Nephron progenitor cell (in vitro differentiated cells): ENCODE measurements around the gene STARD10.

Experiments
- DNase-seq: peaks from one replicate; pipeline ENCODE4 v3.0.0; 2021
- H3K27ac Mint-ChIP-seq: 2 replicates; pipeline ENCODE4 v1.8.0; 2021; ENCODE audit warnings: mild to moderate bottlenecking, moderate library complexity, mixed read lengths
- H3K27me3 Mint-ChIP-seq: 2 replicates; pipeline ENCODE4 v1.8.0; 2021; ENCODE audit warnings: mild to moderate bottlenecking, low read depth, mixed read lengths; ENCODE audit not compliant: poor library complexity
- H3K36me3 Mint-ChIP-seq: 2 replicates; pipeline ENCODE4 v1.8.0; 2021; ENCODE audit warnings: low read depth, mixed read lengths
- H3K4me1 Mint-ChIP-seq: 2 replicates; pipeline ENCODE4 v1.8.0; 2021; ENCODE audit warnings: mixed read lengths
- H3K4me3 Mint-ChIP-seq: 2 replicates; pipeline ENCODE4 v1.8.0; 2021; ENCODE audit warnings: mild to moderate bottlenecking, moderate library complexity, mixed read lengths
- H3K9me3 Mint-ChIP-seq: 2 replicates; pipeline ENCODE4 v1.8.0; 2021; ENCODE audit warnings: mild to moderate bottlenecking, moderate library complexity, mixed read lengths
- TF ChIP-seq, protein P1 (sequence below): fragments of 200-600 bp; sonication (generic); IDR thresholded peaks from 2 replicates; pipeline ENCODE4 v1.5.0; 2021; ENCODE audit warnings: antibody characterized with exemption

Gene STARD10

DNA sequence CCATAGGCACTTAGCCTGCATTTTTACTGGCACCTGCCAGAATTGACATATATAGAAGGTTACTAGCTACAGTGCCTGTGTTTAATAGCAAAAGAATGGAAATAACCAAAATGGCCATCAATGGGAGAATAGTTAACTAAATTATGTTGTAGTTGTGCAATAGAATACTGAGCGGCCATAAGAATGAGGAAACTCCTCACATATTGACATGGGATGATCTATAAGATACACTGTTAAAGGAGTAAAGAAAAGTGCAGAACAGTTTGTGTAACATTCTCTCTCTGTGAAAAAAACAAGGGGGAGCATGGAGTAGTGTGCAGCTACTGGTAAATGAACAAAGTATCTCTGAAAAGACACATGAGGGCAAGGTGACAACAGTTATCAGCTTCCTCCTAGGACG lies 63.1 kb downstream of the STARD10 start:
- Mint-ChIP-seq H3K9me3 (no peaks in the 10 kb centered on the region), H3K4me3 (no peak overlapping the region), H3K27me3 (peaks cover 7% of the 10 kb centered on the region), H3K4me1 (peaks cover 5% of the 10 kb centered on the region), H3K36me3 (peaks cover 25% of the 10 kb centered on the region), H3K27ac (no peak overlapping the region)
- TF ChIP-seq, protein P1, sequence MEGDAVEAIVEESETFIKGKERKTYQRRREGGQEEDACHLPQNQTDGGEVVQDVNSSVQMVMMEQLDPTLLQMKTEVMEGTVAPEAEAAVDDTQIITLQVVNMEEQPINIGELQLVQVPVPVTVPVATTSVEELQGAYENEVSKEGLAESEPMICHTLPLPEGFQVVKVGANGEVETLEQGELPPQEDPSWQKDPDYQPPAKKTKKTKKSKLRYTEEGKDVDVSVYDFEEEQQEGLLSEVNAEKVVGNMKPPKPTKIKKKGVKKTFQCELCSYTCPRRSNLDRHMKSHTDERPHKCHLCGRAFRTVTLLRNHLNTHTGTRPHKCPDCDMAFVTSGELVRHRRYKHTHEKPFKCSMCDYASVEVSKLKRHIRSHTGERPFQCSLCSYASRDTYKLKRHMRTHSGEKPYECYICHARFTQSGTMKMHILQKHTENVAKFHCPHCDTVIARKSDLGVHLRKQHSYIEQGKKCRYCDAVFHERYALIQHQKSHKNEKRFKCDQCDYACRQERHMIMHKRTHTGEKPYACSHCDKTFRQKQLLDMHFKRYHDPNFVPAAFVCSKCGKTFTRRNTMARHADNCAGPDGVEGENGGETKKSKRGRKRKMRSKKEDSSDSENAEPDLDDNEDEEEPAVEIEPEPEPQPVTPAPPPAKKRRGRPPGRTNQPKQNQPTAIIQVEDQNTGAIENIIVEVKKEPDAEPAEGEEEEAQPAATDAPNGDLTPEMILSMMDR, result no peak
- no peak for DNase-seq

DNA sequence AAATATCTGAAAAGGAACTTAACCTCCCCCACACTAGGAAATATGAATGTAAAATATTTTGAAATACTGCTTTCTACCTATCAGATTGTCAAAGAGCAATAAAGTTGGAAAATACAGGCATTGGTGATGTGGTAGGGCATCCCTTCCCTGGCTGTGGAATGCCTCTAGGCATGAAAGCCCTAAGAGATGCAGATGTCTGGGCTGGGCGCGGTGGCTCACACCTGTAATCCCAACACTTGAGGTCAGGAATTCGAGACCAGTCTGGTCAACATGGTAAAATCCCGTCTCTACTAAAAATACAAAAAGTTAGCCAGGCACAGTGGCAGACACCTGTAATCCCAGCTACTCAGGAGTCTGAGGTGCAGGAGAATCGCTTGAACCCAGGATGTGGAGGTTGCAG lies 63.6 kb downstream of the STARD10 start:
- no peak overlapping the region for H3K4me3 Mint-ChIP-seq
- H3K9me3 Mint-ChIP-seq, result no peaks in the 10 kb centered on the region
- TF ChIP-seq, protein P1, result no peak
- no peak for DNase-seq
- H3K4me1 Mint-ChIP-seq, result peaks cover 7% of the 10 kb centered on the region
- peaks cover 25% of the 10 kb centered on the region for H3K36me3 Mint-ChIP-seq
- H3K27ac Mint-ChIP-seq, result no peak overlapping the region
- H3K27me3 Mint-ChIP-seq, result peaks cover 7% of the 10 kb centered on the region

GRCh38 chr11:72727521-72727920 lies 66.3 kb downstream of the STARD10 start:
- peaks cover 25% of the 10 kb centered on the region for H3K36me3 Mint-ChIP-seq
- H3K4me1 Mint-ChIP-seq, result peaks cover 13% of the 10 kb centered on the region
- peak overlapping the region; percentile 37 for H3K27ac Mint-ChIP-seq
- H3K4me3 Mint-ChIP-seq, result no peak overlapping the region
- no peaks in the 10 kb centered on the region for H3K9me3 Mint-ChIP-seq
- peaks cover 3% of the 10 kb centered on the region for H3K27me3 Mint-ChIP-seq
- TF ChIP-seq, protein P1, result no peak
- no peak for DNase-seq

DNA sequence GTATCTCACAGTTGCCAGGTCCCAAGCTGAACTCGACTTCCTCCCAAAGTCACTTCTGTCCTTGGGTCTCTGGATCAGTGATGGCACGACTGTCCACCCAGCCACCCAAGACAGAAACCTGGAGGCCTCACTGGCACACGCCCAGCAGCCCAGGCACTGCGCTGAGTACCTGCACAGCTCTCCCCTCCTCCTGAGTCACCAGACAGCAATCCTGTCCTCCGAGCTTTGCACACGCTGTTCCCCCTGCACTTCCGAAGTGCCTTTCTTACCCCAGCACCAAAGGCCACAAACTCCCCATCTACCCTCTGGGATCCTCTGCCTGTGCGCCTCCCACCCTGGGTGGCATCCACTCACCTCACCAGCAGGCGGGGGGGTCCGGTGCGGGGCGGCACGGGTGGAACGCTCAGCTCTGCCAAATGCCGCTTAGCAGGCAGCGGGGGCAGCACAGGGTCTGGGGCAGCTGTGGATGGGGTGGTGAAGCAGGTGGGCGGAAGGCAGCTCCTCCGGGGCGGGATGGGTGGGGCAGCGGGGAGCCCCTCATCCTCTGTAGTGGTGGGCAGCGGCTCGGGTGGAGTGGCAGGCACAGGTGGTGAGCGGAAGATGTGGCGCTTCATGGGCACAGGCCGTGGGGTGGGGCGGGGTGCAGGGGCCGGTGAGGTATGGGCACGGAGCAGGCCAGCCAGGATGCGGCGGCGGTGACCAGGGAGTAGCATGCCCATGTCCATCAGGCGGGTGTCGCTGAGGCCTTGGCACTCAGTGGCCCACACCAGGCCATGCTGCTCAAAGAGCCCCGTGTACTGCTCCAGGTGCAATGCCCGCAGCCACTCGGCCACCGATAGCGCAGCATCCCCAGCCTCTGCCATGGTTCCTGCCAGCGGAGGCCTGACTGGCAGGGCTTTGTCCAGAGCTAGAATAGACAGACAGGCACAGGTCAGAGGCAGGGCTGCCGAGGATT lies 67.3 kb downstream of the STARD10 start:
- Mint-ChIP-seq H3K4me3 (no peak overlapping the region), H3K4me1 (peaks cover 22% of the 10 kb centered on the region), H3K36me3 (peaks cover 23% of the 10 kb centered on the region), H3K9me3 (no peaks in the 10 kb centered on the region), H3K27me3 (peaks cover 3% of the 10 kb centered on the region), H3K27ac (peak overlapping the region; percentile 32)
- TF ChIP-seq, protein P1, result no peak
- DNase-seq, result no peak

- Mint-ChIP-seq H3K27ac (no peak overlapping the region), H3K36me3 (peaks cover 15% of the 10 kb centered on the region), H3K9me3 (no peaks in the 10 kb centered on the region), H3K4me3 (no peak overlapping the region), H3K27me3 (peaks cover 3% of the 10 kb centered on the region), H3K4me1 (peaks cover 31% of the 10 kb centered on the region)
- no peak for DNase-seq
- TF ChIP-seq, protein P1, result no peak
Observed at GRCh38 chr11:72725724-72726028, 68.2 kb downstream of the STARD10 start.
